ENCODE data around the gene VIT. TPM values are rescaled to one million over a fixed set of nuclear protein-coding genes. Genes with fewer than 3 reads are reported as not detected.
"Not testable (repeated sequence)": the region's sequence is repeated elsewhere in the genome, so short reads cannot be mapped to it uniquely, and the experiment has no call there.

VIT gene
- total RNA-seq, 1 experiment from 2014 or later = not detected

- Histone ChIP-seq H4K20me1 (ENCODE audit: low read length) (no peaks in the 10 kb centered on the region), H3K27ac (ENCODE audit: low read length) (no peak overlapping the region), H3K4me2 (ENCODE audit: low read length) (no peak overlapping the region), H2AFZ (ENCODE audit: low read length) (no peak overlapping the region), H3K36me3 (ENCODE audit: low read depth, low read length) (no peaks in the 10 kb centered on the region), H3K9me2 (replicated peaks; ENCODE audit: low read length) (no peaks in the 10 kb centered on the region), H3K9me3 (ENCODE audit: low read length) (0 out of 2 replicates have a peak, but pooled peaks cover 7% of the 10 kb centered on the region), H3K4me1 (ENCODE audit: insufficient read depth, low read length) (peaks cover 9% of the 10 kb centered on the region; the same call in 1 of the 2 replicates), H3K27me3 (ENCODE audit: low read length) (no peaks in the 10 kb centered on the region), H3K79me2 (ENCODE audit: low read length) (no peaks in the 10 kb centered on the region), H3K9ac (ENCODE audit: low read length) (no peak overlapping the region), H3K4me3 (ENCODE audit: low read length) (no peak overlapping the region), H3F3A (ENCODE audit: low read length, unreplicated experiment) (no peaks in the 10 kb centered on the region)
- ChIA-PET CTCF (no interaction called here), POLR2A (ENCODE audit: unreplicated experiment) (interaction anchor here (0.6 kb wide), 1 partner anchor 157 kb away, joined by 4 read pairs; no protein-coding TSS in a partner anchor)
- TF ChIP-seq EZH2 (IDR thresholded peaks at IDR 0.05; ENCODE audit: low read length, unreplicated experiment) (no peak), EZH2phosphoT487 (IDR thresholded peaks at IDR 0.05; ENCODE audit: borderline replicate concordance, low read length) (no peak)
- ATAC-seq (no peak), DNase-seq (no peak)
- no TSS peak for BruUV-seq (replicated peaks)
- intact Hi-C loops (cut with micrococcal nuclease) = no loop called here
Measured at GRCh38 chr2:36680012-36680411, 16.5 kb upstream of the VIT start.

GRCh38 chr2:36682562-36682961 is 13.9 kb upstream of the VIT start:
- CTCF ChIA-PET = no interaction called here
- intact Hi-C loops (cut with micrococcal nuclease) = no loop called here

GRCh38 chr2:36683002-36683401 is 13.5 kb upstream of the VIT start:
- intact Hi-C loops (cut with micrococcal nuclease) = no loop called here
- Histone ChIP-seq H3K9me2 (replicated peaks; ENCODE audit: low read length) (no peaks in the 10 kb centered on the region), H3K9me3 (ENCODE audit: low read length) (0 out of 2 replicates have a peak, but pooled peaks cover 7% of the 10 kb centered on the region), H4K20me1 (ENCODE audit: low read length) (no peaks in the 10 kb centered on the region), H3K4me3 (ENCODE audit: low read length) (no peak overlapping the region), H3K79me2 (ENCODE audit: low read length) (no peaks in the 10 kb centered on the region), H3K4me2 (ENCODE audit: low read length) (no peak overlapping the region), H2AFZ (ENCODE audit: low read length) (no peak overlapping the region), H3F3A (ENCODE audit: low read length, unreplicated experiment) (no peaks in the 10 kb centered on the region), H3K36me3 (ENCODE audit: low read depth, low read length) (no peaks in the 10 kb centered on the region), H3K9ac (ENCODE audit: low read length) (no peak overlapping the region), H3K27me3 (ENCODE audit: low read length) (no peaks in the 10 kb centered on the region), H3K27ac (ENCODE audit: low read length) (no peak overlapping the region), H3K4me1 (ENCODE audit: insufficient read depth, low read length) (peaks cover 3% of the 10 kb centered on the region; the same call in 1 of the 2 replicates)
- ATAC-seq = no peak
- BruUV-seq (replicated peaks) = no TSS peak
- ChIA-PET CTCF (no interaction called here), POLR2A (ENCODE audit: unreplicated experiment) (no interaction called here)
- no peak for TF ChIP-seq CTCF (conservative IDR thresholded peaks at IDR 0.05; ENCODE audit: low read depth, low read length)
- no peak for TF ChIP-seq EZH2phosphoT487 (IDR thresholded peaks at IDR 0.05; ENCODE audit: borderline replicate concordance, low read length)
- TF ChIP-seq EZH2 (IDR thresholded peaks at IDR 0.05; ENCODE audit: low read length, unreplicated experiment) = no peak
- DNase-seq = no peak

More at GRCh38 chr2:36682562-36682961, 13.9 kb upstream of the VIT start:
- H3K9me3 ChIP-seq (ENCODE audit: low read length) = 0 out of 2 replicates have a peak, but pooled peaks cover 7% of the 10 kb centered on the region
- H3K36me3 ChIP-seq (ENCODE audit: low read depth, low read length) = no peaks in the 10 kb centered on the region
- BruUV-seq (replicated peaks) = no TSS peak
- H3K27me3 ChIP-seq (ENCODE audit: low read length) = no peaks in the 10 kb centered on the region
- no peaks in the 10 kb centered on the region for H3K79me2 ChIP-seq (ENCODE audit: low read length)
- no peak overlapping the region for H2AFZ ChIP-seq (ENCODE audit: low read length)
- H3K4me2 ChIP-seq (ENCODE audit: low read length) = no peak overlapping the region
- H3K4me3 ChIP-seq (ENCODE audit: low read length) = no peak overlapping the region
- DNase-seq (no peak), ATAC-seq (no peak)
- H3F3A ChIP-seq (ENCODE audit: low read length, unreplicated experiment) = no peaks in the 10 kb centered on the region
- TF ChIP-seq EZH2phosphoT487 (IDR thresholded peaks at IDR 0.05; ENCODE audit: borderline replicate concordance, low read length) = no peak
- no peak for TF ChIP-seq EZH2 (IDR thresholded peaks at IDR 0.05; ENCODE audit: low read length, unreplicated experiment)
- TF ChIP-seq CTCF (conservative IDR thresholded peaks at IDR 0.05; ENCODE audit: low read depth, low read length) = no peak
- no peak overlapping the region for H3K9ac ChIP-seq (ENCODE audit: low read length)
- H3K9me2 ChIP-seq (replicated peaks; ENCODE audit: low read length) = no peaks in the 10 kb centered on the region
- H4K20me1 ChIP-seq (ENCODE audit: low read length) = no peaks in the 10 kb centered on the region
- peaks cover 6% of the 10 kb centered on the region; the same call in 1 of the 2 replicates for H3K4me1 ChIP-seq (ENCODE audit: insufficient read depth, low read length)
- no peak overlapping the region for H3K27ac ChIP-seq (ENCODE audit: low read length)
- POLR2A ChIA-PET (ENCODE audit: unreplicated experiment) = no interaction called here

GRCh38 chr2:36688291-36688690 is 8.2 kb upstream of the VIT start:
- CTCF ChIA-PET; H3K9ac ChIP-seq (ENCODE audit: low read length); POLR2A ChIA-PET (ENCODE audit: unreplicated experiment); H3K79me2 ChIP-seq (ENCODE audit: low read length); H3K9me2 ChIP-seq (replicated peaks; ENCODE audit: low read length); DNase-seq; H3K27me3 ChIP-seq (ENCODE audit: low read length); H3F3A ChIP-seq (ENCODE audit: low read length, unreplicated experiment); H3K36me3 ChIP-seq (ENCODE audit: low read depth, low read length); H3K9me3 ChIP-seq (ENCODE audit: low read length); H4K20me1 ChIP-seq (ENCODE audit: low read length); H2AFZ ChIP-seq (ENCODE audit: low read length); BruUV-seq (replicated peaks); H3K4me2 ChIP-seq (ENCODE audit: low read length); ATAC-seq; intact Hi-C loops (cut with micrococcal nuclease); H3K27ac ChIP-seq (ENCODE audit: low read length); H3K4me1 ChIP-seq (ENCODE audit: insufficient read depth, low read length); H3K4me3 ChIP-seq (ENCODE audit: low read length): not testable (repeated sequence)

GRCh38 chr2:36689013-36689412 is 7.5 kb upstream of the VIT start:
- H3F3A ChIP-seq (ENCODE audit: low read length, unreplicated experiment); H3K36me3 ChIP-seq (ENCODE audit: low read depth, low read length); H4K20me1 ChIP-seq (ENCODE audit: low read length); H3K4me1 ChIP-seq (ENCODE audit: insufficient read depth, low read length); H3K79me2 ChIP-seq (ENCODE audit: low read length); DNase-seq; H3K27me3 ChIP-seq (ENCODE audit: low read length); ATAC-seq; POLR2A ChIA-PET (ENCODE audit: unreplicated experiment); intact Hi-C loops (cut with micrococcal nuclease); H3K4me3 ChIP-seq (ENCODE audit: low read length); H3K4me2 ChIP-seq (ENCODE audit: low read length); H3K9me2 ChIP-seq (replicated peaks; ENCODE audit: low read length); BruUV-seq (replicated peaks); H3K27ac ChIP-seq (ENCODE audit: low read length); H3K9me3 ChIP-seq (ENCODE audit: low read length); CTCF ChIA-PET; H3K9ac ChIP-seq (ENCODE audit: low read length); H2AFZ ChIP-seq (ENCODE audit: low read length): not testable (repeated sequence)
